CD14-positive monocyte (primary cell): Measurements from ENCODE around the gene PLCG1. TPM values are rescaled to one million over a fixed set of nuclear protein-coding genes. Genes with fewer than 3 reads are reported as not detected.

Experiments used
- DNase-seq, 3 donors: peaks; one replicate each; pipeline ENCODE4 v3.0.0-alpha.2; 2011 to 2022
- H2AFZ ChIP-seq: 2 replicates; pipeline ENCODE4 v1.6.0; 2012; ENCODE audit warnings: mild to moderate bottlenecking, low read depth, low read length, inconsistent platforms; ENCODE audit not compliant: insufficient read depth, poor library complexity, severe bottlenecking
- H3K27ac ChIP-seq, 2 donors: 1 replicate in 1 of 2; 2 replicates in 1 of 2; pipeline ENCODE4 v1.5.1; 2012 to 2013; ENCODE audit warnings: low read length in 2 of 2, control low read depth in 1 of 2, inconsistent platforms in 1 of 2, low read depth in 1 of 2, mild to moderate bottlenecking in 1 of 2
- H3K27me3 ChIP-seq, 2 donors: one replicate each; pipeline versions ENCODE4 v1.6.0 to v1.6.1; 2011 to 2013; ENCODE audit warnings: low read length in 2 of 2; ENCODE audit not compliant: control insufficient read depth in 2 of 2, insufficient read depth in 2 of 2
- H3K36me3 ChIP-seq, 2 donors: replicated peaks in 1 of 2; 1 replicate in 1 of 2; 2 replicates in 1 of 2; pipeline versions ENCODE4 v1.5.1 to v1.6.1; 2012 to 2013; ENCODE audit warnings: low read length in 2 of 2, control low read depth in 1 of 2, inconsistent platforms in 1 of 2, mild to moderate bottlenecking in 1 of 2; ENCODE audit not compliant: insufficient read depth in 2 of 2, control insufficient read depth in 1 of 2
- H3K4me1 ChIP-seq, 2 donors: 1 replicate in 1 of 2; 2 replicates in 1 of 2; pipeline versions ENCODE4 v1.5.1 to v1.6.1; 2012 to 2013; ENCODE audit warnings: low read length in 2 of 2, control low read depth in 1 of 2, inconsistent platforms in 1 of 2, mild to moderate bottlenecking in 1 of 2, moderate library complexity in 1 of 2; ENCODE audit not compliant: insufficient read depth in 2 of 2, control insufficient read depth in 1 of 2
- H3K4me2 ChIP-seq: replicated peaks from 2 replicates; pipeline ENCODE3; 2012; ENCODE audit warnings: low read length, moderate library complexity, mild to moderate bottlenecking; ENCODE audit not compliant: poor library complexity, severe bottlenecking; ENCODE audit errors: extremely low read depth
- H3K4me3 ChIP-seq, 3 experiments: fragments of 200-600 bp in 1 of 3; sonication (generic) in 1 of 3; replicated peaks in 1 of 3; 1 replicate in 2 of 3; 2 replicates in 1 of 3; pipeline ENCODE4 v1.5.1; 2011 to 2013; ENCODE audit warnings: low read length in 3 of 3, mild to moderate bottlenecking in 3 of 3, control low read depth in 2 of 3, low read depth in 2 of 3, inconsistent platforms in 1 of 3, moderate library complexity in 1 of 3
- H3K79me2 ChIP-seq: 2 replicates; pipeline ENCODE4 v1.6.0; 2012; ENCODE audit warnings: mild to moderate bottlenecking, control low read depth, inconsistent platforms, low read length, moderate library complexity; ENCODE audit not compliant: insufficient read depth
- H3K9ac ChIP-seq: 2 replicates; pipeline ENCODE4 v1.6.0; 2017; ENCODE audit warnings: low read length, mild to moderate bottlenecking; ENCODE audit not compliant: insufficient read depth, poor library complexity, severe bottlenecking
- H3K9me3 ChIP-seq, 2 donors: replicated peaks in 1 of 2; 1 replicate in 1 of 2; 2 replicates in 1 of 2; pipeline versions ENCODE4 v1.5.1 to v1.6.1; 2012 to 2013; ENCODE audit warnings: low read length in 2 of 2, control low read depth in 1 of 2; ENCODE audit not compliant: control insufficient read depth in 1 of 2, insufficient read depth in 1 of 2
- H4K20me1 ChIP-seq: 2 replicates; pipeline ENCODE4 v1.6.0; 2012; ENCODE audit warnings: mild to moderate bottlenecking, low read length, control low read depth, moderate library complexity; ENCODE audit not compliant: insufficient read depth
- H3K27ac Mint-ChIP-seq, 7 donors: one replicate each; pipeline ENCODE4 v1.8.0; 2020; ENCODE audit warnings: mild to moderate bottlenecking in 7 of 7, mixed read lengths in 7 of 7, moderate library complexity in 6 of 7, inconsistent platforms in 2 of 7
- H3K27me3 Mint-ChIP-seq, 3 donors: one replicate each; pipeline ENCODE4 v1.8.0; 2021 to 2022; ENCODE audit warnings: low read depth in 3 of 3, mild to moderate bottlenecking in 3 of 3, mixed read lengths in 3 of 3, moderate library complexity in 3 of 3, inconsistent platforms in 1 of 3
- H3K36me3 Mint-ChIP-seq, 2 donors: one replicate each; pipeline ENCODE4 v1.8.0; 2020; ENCODE audit warnings: mixed read lengths in 2 of 2, inconsistent platforms in 1 of 2, mild to moderate bottlenecking in 1 of 2
- H3K4me1 Mint-ChIP-seq: one replicate; pipeline ENCODE4 v1.8.0; 2020; ENCODE audit warnings: mild to moderate bottlenecking, mixed read lengths
- H3K4me3 Mint-ChIP-seq, 2 donors: one replicate each; pipeline ENCODE4 v1.8.0; 2020; ENCODE audit warnings: mild to moderate bottlenecking in 2 of 2, mixed read lengths in 2 of 2, moderate library complexity in 1 of 2
- H3K9me3 Mint-ChIP-seq, 7 donors: one replicate each; pipeline ENCODE4 v1.8.0; 2020 to 2022; ENCODE audit warnings: mixed read lengths in 7 of 7, mild to moderate bottlenecking in 6 of 7, moderate library complexity in 6 of 7, inconsistent platforms in 2 of 7
- CTCF ChIP-seq: fragments of 200-600 bp; IDR thresholded peaks from one replicate; pipeline ENCODE4 v1.8.0; 2022; ENCODE audit warnings: antibody characterized with exemption, mild to moderate bottlenecking
- WGBS: methylation state at CpG from one replicate; pipeline ENCODE4 v1.1.5; 2013; ENCODE audit warnings: missing lambda C conversion rate; ENCODE audit not compliant: insufficient coverage; 5-methylcytosine and 5-hydroxymethylcytosine counted together
- intact Hi-C, 2 donors: fragments of 100-400 bp; cut with micrococcal nuclease; formaldehyde crosslinking; loops; one replicate each; pipeline versions ENCODE4 v1.15.0 to v1.15.1; 2023
- polyA plus RNA-seq, 3 donors: library from polyadenylated mRNA; depleted of rRNA in 1 of 3; unstranded in 2 of 3; stranded (reverse) in 1 of 3; fragments of 300-500 nt in 2 of 3; fragments of >200 nt in 1 of 3; fragmentation: Illumina TruSeq in 2 of 3; gene quantifications; 1 replicate in 2 of 3; 2 replicates in 1 of 3; pipeline ENCODE4 v1.2.3, GENCODE V29; 2012 to 2021

PLCG1 gene
- polyA plus RNA-seq, 3 donors = 0.33 to 3.8 (median 1.0) TPM

GRCh38 chr20:41174782-41175181, 37.4 kb downstream of the PLCG1 start:
- Histone ChIP-seq H2AFZ (no peak overlapping the region), H3K4me1 (no peaks in the 10 kb centered on the region), H3K79me2 (no peaks in the 10 kb centered on the region), H3K27me3 (peaks cover 0 to 1% of the 10 kb centered on the region in 2 donors), H3K27ac (no peak overlapping the region), H3K36me3 (no peaks in the 10 kb centered on the region), H3K9ac (no peak overlapping the region), H4K20me1 (no peaks in the 10 kb centered on the region), H3K4me2 (no peak overlapping the region), H3K4me3 (no peak overlapping the region), H3K9me3 (no peaks in the 10 kb centered on the region)
- Mint-ChIP-seq H3K9me3 (peaks cover 0 to 1% (median 0%) of the 10 kb centered on the region in 7 donors), H3K27me3 (peaks cover 13 to 37% (median 16%) of the 10 kb centered on the region in 3 donors), H3K4me1 (no peaks in the 10 kb centered on the region), H3K36me3 (peaks cover 3 to 22% of the 10 kb centered on the region in 2 donors), H3K4me3 (no peak overlapping the region), H3K27ac (no peak overlapping the region)
- TF ChIP-seq CTCF = no peak
- intact Hi-C loops = loop anchor here in 1 of 2 donors (10.0 kb wide), 1 partner anchor 50 kb away; no protein-coding TSS in a partner anchor
- no peak for DNase-seq
- no CpG with 5 or more reads among the region's 2 CpGs for WGBS

GRCh38 chr20:41175201-41175651, 37.9 kb downstream of the PLCG1 start:
- no peak for TF ChIP-seq CTCF
- intact Hi-C loops = loop anchor here in 1 of 2 donors (10.0 kb wide), 1 partner anchor 50 kb away; no protein-coding TSS in a partner anchor
- Histone ChIP-seq H3K27me3 (no peaks in the 10 kb centered on the region), H4K20me1 (no peaks in the 10 kb centered on the region), H3K36me3 (no peaks in the 10 kb centered on the region), H2AFZ (no peak overlapping the region), H3K9me3 (no peaks in the 10 kb centered on the region), H3K4me2 (no peak overlapping the region), H3K4me1 (no peaks in the 10 kb centered on the region), H3K79me2 (no peaks in the 10 kb centered on the region), H3K9ac (no peak overlapping the region), H3K4me3 (no peak overlapping the region), H3K27ac (no peak overlapping the region)
- H3K36me3 Mint-ChIP-seq = peaks cover 3 to 22% of the 10 kb centered on the region in 2 donors
- H3K4me3 Mint-ChIP-seq = no peak overlapping the region
- H3K9me3 Mint-ChIP-seq = peaks cover 0 to 1% (median 0%) of the 10 kb centered on the region in 7 donors
- H3K27me3 Mint-ChIP-seq = peaks cover 12 to 35% (median 16%) of the 10 kb centered on the region in 3 donors
- H3K4me1 Mint-ChIP-seq = no peaks in the 10 kb centered on the region
- 95% methylated on average over 4 of the region's 4 CpGs for WGBS
- H3K27ac Mint-ChIP-seq = no peak overlapping the region
- DNase-seq = no peak
